Caco-2 (cell line): Measurements from ENCODE around the gene XIRP1. TPM values are rescaled to one million over a fixed set of nuclear protein-coding genes. Genes with fewer than 3 reads are reported as not detected.
A peak's percentile ranks its signal among the peaks of the same experiment; 100 is the strongest.

Source experiments
- BruUV-seq: library from RNA; stranded (reverse); fragments of 400-500 nt; replicated peaks from 2 replicates; lab custom pipeline; 2021; lab: Mats Ljungman, UMichigan
- CTCF ChIA-PET: fragments of 300-600 bp; sonication (Branson Sonifier 250); formaldehyde crosslinking; loops from one replicate; lab custom pipeline; 2022; ENCODE audit warnings: antibody characterized with exemption; lab: Charles Lee
- POLR2A ChIA-PET: fragments of 300-600 bp; sonication (Branson Sonifier 250); formaldehyde crosslinking; loops from one replicate; lab custom pipeline; 2022; ENCODE audit warnings: antibody characterized with exemption; lab: Charles Lee
- DNase-seq, 2 experiments: peaks; one replicate each; pipeline versions ENCODE4 v3.0.0 to v3.0.0-alpha.2; 2020 to 2022
- H3K27me3 ChIP-seq: replicated peaks from 2 replicates; pipeline ENCODE4 v1.6.0; 2011; ENCODE audit warnings: low read length; ENCODE audit not compliant: control insufficient read depth, insufficient read depth
- H3K36me3 ChIP-seq: 2 replicates; pipeline ENCODE4 v1.5.1; 2011; ENCODE audit warnings: low read length; ENCODE audit not compliant: control insufficient read depth, insufficient read depth
- H3K4me1 ChIP-seq: fragments of 250-450 bp; sonication (Bioruptor Pico); 2 replicates; pipeline ENCODE4 v1.5.1; 2020; ENCODE audit warnings: mild to moderate bottlenecking
- H3K4me3 ChIP-seq: 2 replicates; pipeline ENCODE4 v1.5.1; 2011; ENCODE audit warnings: low read depth, mild to moderate bottlenecking, control low read depth, low read length
- H3K9me3 ChIP-seq: fragments of 250-450 bp; sonication (Bioruptor Pico); 2 replicates; pipeline ENCODE4 v1.5.1; 2020; ENCODE audit warnings: mild to moderate bottlenecking, moderate library complexity
- H3K27ac Mint-ChIP-seq: one replicate; pipeline ENCODE4 v1.8.0; 2022; ENCODE audit warnings: mixed read lengths; ENCODE audit not compliant: unreplicated experiment
- H3K27me3 Mint-ChIP-seq: one replicate; pipeline ENCODE4 v1.8.0; 2022; ENCODE audit warnings: mixed read lengths; ENCODE audit not compliant: insufficient read depth, unreplicated experiment
- H3K36me3 Mint-ChIP-seq: one replicate; pipeline ENCODE4 v1.8.0; 2022; ENCODE audit warnings: mild to moderate bottlenecking, mixed read lengths; ENCODE audit not compliant: insufficient read depth, unreplicated experiment
- H3K4me1 Mint-ChIP-seq: one replicate; pipeline ENCODE4 v1.8.0; 2022; ENCODE audit warnings: low read depth, mixed read lengths; ENCODE audit not compliant: unreplicated experiment
- H3K4me3 Mint-ChIP-seq: one replicate; pipeline ENCODE4 v1.8.0; 2022; ENCODE audit warnings: mild to moderate bottlenecking, moderate library complexity, mixed read lengths; ENCODE audit not compliant: unreplicated experiment
- H3K9me3 Mint-ChIP-seq: one replicate; pipeline ENCODE4 v1.8.0; 2022; ENCODE audit warnings: mixed read lengths; ENCODE audit not compliant: unreplicated experiment
- CTCF ChIP-seq, 2 experiments: fragments of 200-600 bp in 1 of 2; IDR thresholded peaks; 1 replicate in 1 of 2; 2 replicates in 1 of 2; pipeline versions ENCODE4 v1.5.1 to v1.8.0; 2011 to 2022; ENCODE audit warnings: antibody characterized with exemption in 1 of 2, control low read depth in 1 of 2, inconsistent platforms in 1 of 2, low read depth in 1 of 2, low read length in 1 of 2, mild to moderate bottlenecking in 1 of 2, moderate library complexity in 1 of 2; ENCODE audit not compliant: insufficient read depth in 1 of 2, severe bottlenecking in 1 of 2, unreplicated experiment in 1 of 2
- intact Hi-C: fragments of 100-400 bp; cut with micrococcal nuclease; formaldehyde crosslinking; loops from one replicate; pipeline ENCODE4 v1.10.0; 2022; ENCODE audit not compliant: unreplicated experiment
- total RNA-seq: library from RNA; stranded (reverse); gene quantifications from 2 replicates; pipeline ENCODE4 v1.2.3, GENCODE V29; 2022

The XIRP1 gene
- total RNA-seq, 1 experiment from 2014 or later, result not detected

- CTCF ChIA-PET, result interaction anchor here (0.9 kb wide), 1 partner anchor 42 kb away, joined by 3 read pairs; the partner anchor contains the start of genes GORASP1 and TTC21A
- no TSS peak for BruUV-seq
Observed at GRCh38 chr3:39149059-39149455, 43.3 kb downstream of the XIRP1 start.

DNA sequence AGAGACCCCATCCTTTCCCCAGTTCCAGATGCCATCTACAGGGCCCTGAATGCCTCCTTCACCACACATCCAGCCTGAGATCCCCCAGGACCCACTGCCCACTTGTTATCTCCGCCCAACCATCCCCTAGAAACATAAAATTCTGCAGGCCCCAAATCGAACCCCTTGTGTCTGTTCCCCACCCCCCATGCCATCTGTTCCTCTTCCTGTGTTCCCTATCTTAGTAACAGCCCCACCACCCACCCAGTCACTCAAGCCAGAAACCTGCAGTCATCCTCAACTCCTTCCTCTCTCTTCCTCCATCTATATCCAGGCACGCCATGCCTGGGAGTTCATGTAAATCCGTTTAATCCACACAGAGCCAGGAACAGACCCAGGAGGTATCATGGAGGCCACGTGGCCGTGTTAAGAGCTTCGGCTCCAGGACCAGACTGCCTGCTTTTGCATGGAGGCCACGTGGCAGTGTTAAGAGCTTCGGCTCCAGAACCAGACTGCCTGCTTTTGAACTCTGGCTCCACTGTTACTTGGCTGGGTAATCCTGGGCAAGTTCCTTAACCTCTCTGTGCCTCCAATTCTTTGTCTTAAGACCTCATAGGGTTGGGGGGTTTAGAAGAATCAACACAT lies 43.8 kb downstream of the XIRP1 start:
- no peak for TF ChIP-seq CTCF (IDR thresholded peaks at IDR 0.05; ENCODE audit: insufficient read depth in 1 of 2, low read depth in 1 of 2, low read length in 1 of 2, severe bottlenecking in 1 of 2, unreplicated experiment in 1 of 2)
- Mint-ChIP-seq H3K36me3 (peaks cover 85% of the 10 kb centered on the region), H3K27me3 (no peaks in the 10 kb centered on the region), H3K27ac (peak overlapping the region; percentile 96), H3K9me3 (no peaks in the 10 kb centered on the region), H3K4me3 (no peak overlapping the region), H3K4me1 (peaks cover 59% of the 10 kb centered on the region)
- H3K4me1 ChIP-seq, result peaks cover 55% of the 10 kb centered on the region
- no peak overlapping the region for H3K4me3 ChIP-seq
- ChIA-PET CTCF (interaction anchor here (0.9 kb wide), 1 partner anchor 41 kb away, joined by 3 read pairs; the partner anchor contains the start of genes GORASP1 and TTC21A), POLR2A (interaction anchor here (0.7 kb wide), 1 partner anchor 20 kb away, joined by 3 read pairs; no protein-coding TSS in a partner anchor)
- H3K9me3 ChIP-seq, result no peaks in the 10 kb centered on the region
- DNase-seq, result no peak
- H3K27me3 ChIP-seq, result no peaks in the 10 kb centered on the region
- intact Hi-C loops, result no loop called here
- H3K36me3 ChIP-seq, result no peaks in the 10 kb centered on the region
- no TSS peak for BruUV-seq

More at GRCh38 chr3:39149059-39149455, 43.3 kb downstream of the XIRP1 start:
- Histone ChIP-seq H3K4me3 (no peak overlapping the region), H3K4me1 (peaks cover 56% of the 10 kb centered on the region), H3K9me3 (no peaks in the 10 kb centered on the region), H3K27me3 (no peaks in the 10 kb centered on the region), H3K36me3 (no peaks in the 10 kb centered on the region)
- Mint-ChIP-seq H3K4me3 (no peak overlapping the region), H3K36me3 (peaks cover 80% of the 10 kb centered on the region), H3K27ac (peak overlapping the region; percentile 96), H3K9me3 (no peaks in the 10 kb centered on the region), H3K27me3 (no peaks in the 10 kb centered on the region), H3K4me1 (peaks cover 59% of the 10 kb centered on the region)
- POLR2A ChIA-PET, result interaction anchor here (0.7 kb wide), 1 partner anchor 21 kb away, joined by 3 read pairs; no protein-coding TSS in a partner anchor
- TF ChIP-seq CTCF (IDR thresholded peaks at IDR 0.05; ENCODE audit: insufficient read depth in 1 of 2, low read depth in 1 of 2, low read length in 1 of 2, severe bottlenecking in 1 of 2, unreplicated experiment in 1 of 2), result no peak
- DNase-seq, result no peak
- intact Hi-C loops, result no loop called here

DNA sequence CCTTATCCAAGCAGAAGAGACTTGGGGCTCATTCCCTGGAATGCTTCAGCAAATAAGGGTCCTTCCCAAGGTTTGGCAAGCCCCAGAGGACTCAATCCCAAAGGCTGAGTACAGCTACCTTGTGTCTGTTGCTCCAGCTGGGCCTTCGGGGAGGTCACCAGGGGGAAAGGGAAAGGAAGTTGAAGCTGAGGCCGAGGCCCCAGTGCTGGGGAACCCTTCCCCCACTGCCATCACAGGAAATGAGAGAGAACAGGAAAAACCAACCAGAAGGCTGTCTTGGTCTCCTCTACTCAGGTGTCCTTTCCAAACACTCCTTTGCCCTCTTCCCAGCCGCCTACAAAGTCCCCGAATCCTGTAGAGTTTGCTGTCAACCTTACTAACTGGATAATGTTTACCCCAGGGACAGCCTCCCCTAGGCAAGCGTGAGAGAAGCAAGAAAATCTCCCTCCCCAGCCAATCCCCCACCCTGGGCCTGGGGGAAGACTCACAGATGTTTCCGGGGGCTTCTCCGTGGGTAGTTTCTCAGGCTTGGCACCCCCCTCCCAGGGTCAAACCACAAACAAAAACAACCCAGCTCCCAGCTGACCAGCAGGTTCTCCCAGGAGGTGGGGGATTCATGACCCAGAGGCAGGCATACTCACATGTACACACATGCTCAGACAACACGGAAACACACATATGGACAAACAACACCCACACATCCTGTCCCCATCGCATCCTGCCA lies 44.5 kb downstream of the XIRP1 start:
- DNase-seq, result no peak
- Mint-ChIP-seq H3K27ac (peak overlapping the region; percentile 96), H3K4me1 (peaks cover 59% of the 10 kb centered on the region), H3K9me3 (no peaks in the 10 kb centered on the region), H3K27me3 (no peaks in the 10 kb centered on the region), H3K36me3 (peaks cover 91% of the 10 kb centered on the region), H3K4me3 (no peak overlapping the region)
- H3K4me3 ChIP-seq, result no peak overlapping the region
- TF ChIP-seq CTCF (IDR thresholded peaks at IDR 0.05; ENCODE audit: insufficient read depth in 1 of 2, low read depth in 1 of 2, low read length in 1 of 2, severe bottlenecking in 1 of 2, unreplicated experiment in 1 of 2), result no peak
- BruUV-seq, result no TSS peak
- intact Hi-C loops, result no loop called here
- peaks cover 55% of the 10 kb centered on the region for H3K4me1 ChIP-seq
- no peaks in the 10 kb centered on the region for H3K9me3 ChIP-seq
- ChIA-PET POLR2A (no interaction called here), CTCF (no interaction called here)
- no peaks in the 10 kb centered on the region for H3K27me3 ChIP-seq
- peaks cover under 1% of the 10 kb centered on the region; the same call in 1 of the 2 replicates for H3K36me3 ChIP-seq
